ENCODE measurements around the gene PRF1.

The PRF1 gene

GRCh38 chr10:70590655-70591416 is 11.7 kb downstream of the PRF1 start:
- TF ChIP-seq CTCF (conservative IDR thresholded peaks at IDR 0.05; ENCODE audit: low read depth, low read length) = no peak
- H3K4me3 ChIP-seq (ENCODE audit: low read length) = no peak overlapping the region
- DNase-seq (ENCODE audit: low read depth) = no peak

- H3K4me3 ChIP-seq (ENCODE audit: low read length) = no peak overlapping the region
- no peak for TF ChIP-seq CTCF (conservative IDR thresholded peaks at IDR 0.05; ENCODE audit: low read depth, low read length)
- no peak for DNase-seq (ENCODE audit: low read depth)
These were observed 12.5 kb downstream of the PRF1 start for GRCh38 chr10:70589762-70590654.

- H3K4me3 ChIP-seq (ENCODE audit: low read length) = no peak overlapping the region
- DNase-seq (ENCODE audit: low read depth) = no peak
- no peak for TF ChIP-seq CTCF (conservative IDR thresholded peaks at IDR 0.05; ENCODE audit: low read depth, low read length)
These were observed 13.5 kb downstream of the PRF1 start for GRCh38 chr10:70588859-70589570.

DNA sequence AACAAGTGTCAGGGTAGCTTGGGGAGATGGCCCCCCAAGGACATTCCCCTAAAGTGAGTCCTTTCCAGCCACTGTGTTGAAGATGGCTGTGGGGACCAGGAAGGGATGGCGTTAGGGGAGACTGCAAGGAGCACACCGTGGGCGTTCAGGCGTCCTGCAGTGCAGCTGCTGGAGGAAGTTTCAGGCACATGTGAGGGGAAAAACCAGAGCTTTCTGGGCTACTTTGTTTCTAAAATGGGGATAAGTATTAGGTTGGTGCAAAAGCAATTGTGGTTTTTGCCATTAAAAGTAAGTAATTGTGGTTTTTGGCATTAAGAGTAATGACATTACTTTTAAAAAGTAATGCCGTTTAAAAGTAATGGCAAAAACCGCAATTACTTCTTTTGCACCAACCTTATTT is 14.3 kb downstream of the PRF1 start:
- H3K4me3 ChIP-seq (ENCODE audit: low read length) = no peak overlapping the region
- no peak for DNase-seq (ENCODE audit: low read depth)
- TF ChIP-seq CTCF (conservative IDR thresholded peaks at IDR 0.05; ENCODE audit: low read depth, low read length) = no peak

GRCh38 chr10:70587045-70587658 is 15.4 kb downstream of the PRF1 start:
- TF ChIP-seq CTCF (conservative IDR thresholded peaks at IDR 0.05; ENCODE audit: low read depth, low read length) = no peak
- DNase-seq (ENCODE audit: low read depth) = no peak
- no peak overlapping the region for H3K4me3 ChIP-seq (ENCODE audit: low read length)

DNA sequence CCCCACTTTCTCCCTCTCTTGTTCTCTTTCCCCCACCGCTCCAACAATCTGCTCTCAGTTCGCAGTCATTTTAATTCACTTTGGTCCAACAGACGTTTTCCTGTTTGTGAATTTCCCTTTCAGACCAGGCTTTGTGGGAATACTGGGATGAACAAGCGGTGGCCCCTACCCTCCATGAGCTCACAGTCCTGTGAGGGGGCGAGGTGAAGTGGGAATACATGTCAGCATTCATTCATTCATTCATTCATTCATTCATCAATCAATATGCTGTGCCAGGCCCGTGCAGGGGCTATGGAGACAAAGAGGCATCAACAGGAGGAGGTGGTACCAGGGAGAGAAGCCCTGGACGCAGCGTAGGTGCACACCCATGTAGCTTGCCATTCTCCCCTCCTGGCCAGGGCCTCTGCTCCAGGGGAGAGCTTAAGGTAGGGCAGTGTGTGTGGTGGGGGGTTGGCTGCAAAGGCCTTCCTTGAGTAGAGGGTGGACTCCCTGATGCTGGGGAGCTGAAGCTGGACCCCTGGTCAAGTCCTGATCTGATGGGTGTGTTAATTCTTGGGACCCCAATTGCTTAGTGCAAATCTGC is 16.1 kb downstream of the PRF1 start:
- no peak for TF ChIP-seq CTCF (conservative IDR thresholded peaks at IDR 0.05; ENCODE audit: low read depth, low read length)
- H3K4me3 ChIP-seq (ENCODE audit: low read length) = no peak overlapping the region
- DNase-seq (ENCODE audit: low read depth) = no peak
